Fibroblast of gingiva (primary cell): ENCODE measurements around the gene MKKS.
A peak's percentile ranks its signal among the peaks of the same experiment; 100 is the strongest.

Experiments used
- DNase-seq: peaks from one replicate; pipeline ENCODE4 v3.0.0-alpha.2; 2011; ENCODE audit warnings: low read depth

The MKKS gene

DNA sequence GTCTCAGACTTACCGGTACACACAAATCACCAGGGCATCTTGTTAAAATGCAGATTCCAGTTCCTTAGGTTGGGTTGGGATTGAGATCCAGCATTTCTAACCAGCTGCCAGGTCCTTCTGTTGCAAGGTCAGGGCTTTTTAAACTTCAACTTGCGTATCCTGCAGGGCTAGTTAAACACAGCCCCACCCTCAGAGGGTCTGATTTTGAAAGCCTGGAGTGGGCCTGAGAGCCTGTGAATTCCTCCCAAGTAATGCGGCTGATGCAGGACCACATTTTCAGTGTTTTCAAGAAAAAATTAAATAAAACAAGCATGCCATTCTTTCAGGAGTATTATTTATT lies 65.3 kb downstream of the MKKS start:
- no peak for DNase-seq

DNA sequence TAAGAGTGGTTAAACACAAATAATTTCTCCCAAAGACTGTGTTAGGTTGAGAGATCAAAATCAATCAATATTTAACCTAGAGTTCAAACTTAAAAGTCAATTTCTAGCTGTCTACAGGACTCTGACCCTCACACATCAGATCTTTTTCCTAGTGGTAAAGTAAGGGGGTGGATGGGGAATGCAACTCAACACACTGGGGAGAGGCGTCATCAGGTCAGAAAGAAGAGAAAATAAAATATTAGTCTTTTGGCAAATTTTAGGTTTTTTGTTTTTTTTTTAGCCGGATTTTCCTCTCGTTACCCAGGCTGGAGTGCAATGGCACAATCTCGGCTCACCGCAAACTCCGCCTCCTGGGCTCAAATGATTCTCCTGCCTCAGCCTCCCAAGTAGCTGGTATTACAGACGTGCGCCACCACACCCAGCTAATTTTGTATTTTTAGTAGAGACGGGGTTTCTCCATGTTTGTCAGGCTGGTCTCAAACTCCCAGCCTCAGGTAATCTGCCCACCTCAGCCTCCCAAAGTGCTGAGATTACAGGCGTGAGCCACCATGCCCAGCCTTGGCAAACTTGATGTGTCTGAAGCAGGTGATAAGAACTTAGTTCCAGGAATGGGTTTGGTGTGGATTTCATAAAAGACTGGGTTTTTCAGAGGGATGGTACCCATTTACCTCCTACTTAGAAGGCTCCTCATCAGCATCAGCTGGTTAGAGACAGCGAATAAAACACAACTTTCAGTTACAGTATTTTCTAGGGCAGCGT lies 65.9 kb downstream of the MKKS start:
- DNase-seq, result no peak

DNA sequence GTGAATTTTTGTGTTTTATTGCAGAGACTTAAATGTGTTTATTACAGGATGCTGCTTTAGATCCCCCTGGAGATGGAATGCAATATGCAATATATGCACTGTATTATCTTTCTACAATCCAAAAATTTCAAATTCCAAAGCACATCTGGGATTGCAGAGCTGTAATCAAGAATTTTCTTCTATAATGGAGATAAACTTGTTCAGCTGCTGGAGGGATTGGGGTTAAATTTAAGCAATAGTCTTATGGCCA lies 66.4 kb downstream of the MKKS start:
- DNase-seq, result peak; percentile 26

DNA sequence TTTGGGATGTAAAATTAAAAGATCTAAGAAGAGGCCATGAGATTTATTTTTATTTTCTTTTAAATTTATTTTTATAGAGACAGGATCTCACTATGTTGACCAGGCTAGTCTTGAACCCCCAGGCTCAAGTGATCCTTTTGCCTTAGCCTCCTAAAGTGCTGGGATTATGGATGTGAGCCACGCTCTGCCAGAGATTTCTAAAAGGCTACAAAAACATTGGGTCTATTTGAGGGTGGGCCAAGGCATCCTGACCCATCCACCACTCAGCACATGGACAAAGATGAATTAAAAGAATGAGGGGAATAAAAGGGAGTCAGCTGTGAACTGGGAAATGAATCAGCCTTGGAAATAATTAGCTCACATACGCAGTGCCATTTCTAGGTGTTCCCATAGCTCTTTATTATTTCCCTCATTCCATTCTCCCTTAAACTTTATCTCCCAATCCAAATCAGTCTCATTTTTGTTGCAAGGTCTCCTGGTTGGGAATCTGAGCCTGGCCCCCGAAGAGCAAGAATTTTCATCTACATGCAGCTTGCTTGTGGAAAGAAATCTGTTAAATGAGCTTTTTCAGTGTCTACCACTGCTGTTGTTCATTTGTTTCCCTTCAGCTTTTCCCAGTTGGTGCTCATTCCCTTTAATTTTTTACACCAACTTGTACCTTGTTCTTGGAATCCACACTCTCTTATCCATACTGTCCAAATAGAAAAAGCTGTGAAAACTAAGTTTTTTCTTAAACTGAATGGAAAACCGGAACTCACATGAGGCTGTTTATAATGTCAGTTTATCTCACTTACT lies 66.9 kb downstream of the MKKS start:
- DNase-seq, result no peak

DNA sequence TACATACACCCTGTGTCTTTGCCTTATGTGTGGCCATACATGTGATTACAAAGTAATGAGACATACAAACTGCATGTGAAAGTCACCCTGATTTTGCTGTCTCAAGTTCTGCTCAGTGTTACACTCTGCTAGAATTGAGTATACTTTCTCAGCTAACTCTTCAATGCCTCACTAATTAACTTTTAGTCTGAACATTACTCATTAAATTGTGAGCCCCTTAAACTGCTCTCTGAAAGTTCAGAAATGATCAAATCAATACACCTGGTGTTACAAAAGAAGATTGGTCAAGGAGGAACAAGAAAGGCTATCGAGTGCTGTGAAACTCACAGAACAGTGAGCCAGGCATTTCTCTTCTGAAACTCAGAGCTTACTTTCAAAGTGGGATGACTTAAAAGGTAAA lies 71.3 kb downstream of the MKKS start:
- no peak for DNase-seq

DNA sequence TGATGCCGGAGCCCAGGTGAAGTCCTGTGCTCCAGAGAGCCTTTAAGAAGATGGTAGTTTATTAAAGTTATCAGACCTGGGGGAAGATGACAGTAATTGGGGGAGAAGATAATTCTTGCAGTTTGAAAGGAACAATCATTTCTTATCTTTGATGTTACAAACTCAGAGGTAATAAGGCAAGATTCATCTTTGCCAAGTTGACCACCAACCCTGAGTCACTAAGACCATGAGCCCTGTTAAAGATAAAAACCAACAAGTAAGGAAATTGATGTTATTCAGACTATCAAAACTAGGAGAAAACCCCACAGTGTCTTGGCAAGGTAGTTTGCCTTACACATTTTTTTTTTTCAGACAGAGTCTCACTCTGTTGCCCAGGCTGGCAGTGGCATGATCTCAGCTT lies 73.1 kb downstream of the MKKS start:
- no peak for DNase-seq

DNA sequence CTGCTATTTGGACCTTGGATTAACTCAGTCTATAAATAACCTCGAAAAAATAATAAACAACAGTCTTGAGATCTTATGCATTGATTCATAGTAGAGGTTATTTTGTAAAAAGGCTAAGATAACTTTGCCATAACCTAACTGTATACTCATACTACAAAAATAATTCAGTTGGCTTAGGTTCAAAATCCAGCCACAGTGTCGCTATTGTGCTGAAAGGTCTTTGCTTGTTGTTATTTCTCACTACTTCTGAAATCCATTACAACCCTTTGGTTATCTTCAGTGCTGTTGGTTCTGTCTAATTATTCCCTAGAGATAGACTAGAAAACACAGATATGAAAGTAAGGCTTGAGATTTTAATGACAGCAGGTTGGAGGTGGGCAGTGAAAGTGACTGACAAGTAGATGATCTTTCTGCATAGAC lies 74.4 kb downstream of the MKKS start:
- DNase-seq, result no peak

DNA sequence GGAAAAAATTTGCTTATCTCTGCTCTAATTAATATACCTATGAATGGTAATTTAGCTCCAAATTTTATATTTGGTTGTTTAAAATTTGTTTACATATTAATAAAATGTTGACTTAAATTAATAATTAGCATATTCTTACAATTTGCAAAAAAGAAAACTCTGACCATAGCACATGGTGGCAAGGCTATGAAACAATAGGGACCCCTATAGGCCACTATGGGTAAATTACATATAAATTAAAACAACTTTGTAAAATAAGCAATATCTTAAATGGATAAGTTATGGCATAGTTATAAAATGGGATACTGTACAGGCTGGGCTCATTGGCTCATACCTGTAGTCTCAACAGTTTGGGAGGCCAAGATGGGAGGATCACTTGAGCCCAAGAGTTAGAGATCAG lies 76.0 kb downstream of the MKKS start:
- DNase-seq, result no peak

DNA sequence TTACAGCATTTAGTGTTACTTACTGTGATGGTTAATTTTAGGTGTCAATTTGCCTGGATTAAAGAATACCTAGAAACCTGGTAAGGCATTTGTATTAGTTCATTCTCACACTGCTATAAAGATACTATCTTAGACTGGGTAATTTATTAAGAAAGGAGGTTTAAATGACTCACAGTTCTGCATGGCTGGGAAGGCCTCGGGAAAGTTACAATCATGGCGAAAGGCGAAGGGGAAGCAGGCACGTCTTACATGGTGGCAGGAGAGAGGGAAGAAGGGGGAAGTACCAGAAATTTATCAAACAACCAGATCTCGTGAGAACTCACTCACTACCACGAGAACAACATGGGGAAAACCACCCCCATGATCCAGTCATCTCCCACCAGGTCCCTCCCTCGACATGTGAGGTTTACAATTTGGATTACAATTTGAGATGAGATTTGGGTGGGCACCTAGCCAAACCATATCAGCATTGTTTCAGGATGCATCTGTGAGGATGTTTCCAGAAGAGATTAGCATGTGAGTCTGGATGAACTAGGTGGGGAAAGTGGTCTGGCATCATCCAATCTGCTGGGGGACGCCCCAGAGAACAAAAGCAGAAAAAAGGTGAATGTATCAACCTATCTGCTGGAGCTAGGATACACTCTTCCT lies 76.8 kb downstream of the MKKS start:
- DNase-seq, result no peak

DNA sequence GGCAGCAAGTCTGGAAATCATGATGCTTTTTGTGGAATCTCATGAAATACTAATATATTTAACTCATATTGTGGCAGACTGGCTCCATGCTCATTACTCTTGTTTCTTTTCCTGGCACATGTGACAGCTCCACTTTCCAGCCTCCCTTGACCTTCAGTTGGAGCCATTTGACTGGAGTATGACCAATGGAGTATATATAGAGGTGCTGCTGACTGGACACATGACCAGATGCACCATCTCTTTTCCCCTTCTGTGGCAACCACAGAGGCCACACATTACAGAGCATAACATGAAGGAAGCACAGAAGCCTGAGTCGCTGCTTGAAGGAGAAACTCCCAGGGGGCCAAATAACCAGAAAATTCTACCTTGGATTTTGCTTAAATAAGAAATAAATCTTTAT lies 77.4 kb downstream of the MKKS start:
- DNase-seq, result no peak

DNA sequence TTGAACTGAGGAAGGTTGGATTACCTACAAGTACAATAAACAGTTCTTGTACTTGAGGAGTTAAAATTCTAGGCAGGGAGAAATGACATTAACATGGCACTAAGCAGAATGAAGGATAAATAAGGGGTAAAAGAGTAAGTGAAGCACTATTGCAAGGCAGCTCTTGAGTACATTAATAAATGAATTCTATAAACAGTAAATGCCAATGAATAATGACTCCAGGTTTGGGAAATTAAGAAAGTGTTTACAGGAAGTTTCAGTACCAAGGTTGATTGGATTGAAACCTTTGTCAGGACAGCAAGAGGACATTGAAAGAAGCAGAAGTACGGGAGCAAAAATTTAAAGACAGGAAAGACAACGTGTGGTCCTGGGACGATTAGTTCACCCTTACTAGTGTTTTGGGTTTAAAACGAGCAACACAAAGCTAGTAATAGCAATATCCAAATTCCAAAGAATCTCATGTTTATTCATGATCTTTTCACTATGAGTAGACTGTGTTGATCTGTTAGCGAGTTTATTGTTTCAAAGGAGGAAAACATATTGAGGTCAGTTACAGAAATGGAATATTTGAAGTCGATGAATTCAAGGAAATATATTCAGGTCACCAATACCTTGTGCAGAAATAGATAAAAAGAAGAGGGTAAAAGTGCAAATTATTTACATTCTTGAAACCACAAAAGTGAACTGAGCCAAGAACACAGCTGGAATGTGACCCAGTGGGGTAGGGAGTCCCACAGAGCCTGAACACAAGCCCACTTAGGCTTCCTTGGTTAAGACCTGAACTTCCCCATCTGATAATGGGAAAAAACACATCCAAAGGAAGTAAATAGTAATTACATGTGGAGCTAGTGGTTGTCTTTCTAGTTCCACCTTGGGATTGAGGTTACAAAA lies 80.8 kb downstream of the MKKS start:
- no peak for DNase-seq
